ENCODE results near the gene ANKRD11. TPM values are rescaled to one million over a fixed set of nuclear protein-coding genes. Genes with fewer than 3 reads are reported as not detected.

ANKRD11 gene
- polyA plus RNA-seq, 3 donors = 3.2 to 62.4 (median 5.4) TPM

GRCh38 chr16:89325861-89326471 lies 164.4 kb downstream of the ANKRD11 start:
- peaks cover 67% of the 10 kb centered on the region for H3K4me1 Mint-ChIP-seq
- H3K27ac Mint-ChIP-seq = peak overlapping the region; percentile 67 to 90 (median 85)
- TF ChIP-seq CTCF (IDR thresholded peaks at IDR 0.05) = no peak
- peak overlapping the region in 1 of 3 experiments; percentile 61 for H3K4me3 ChIP-seq (replicated peaks in 1 of 3; ENCODE audit: low read depth in 2 of 3, low read length in 3 of 3)
- WGBS (ENCODE audit: insufficient coverage) = 10% methylated on average over 8 of the region's 18 CpGs
- peaks cover 44 to 66% of the 10 kb centered on the region in 2 donors for H3K4me1 ChIP-seq (ENCODE audit: control insufficient read depth in 1 of 2, insufficient read depth in 2 of 2, low read length in 2 of 2)
- no peaks in the 10 kb centered on the region for H3K27me3 ChIP-seq (ENCODE audit: control insufficient read depth in 2 of 2, insufficient read depth in 2 of 2, low read length in 2 of 2)
- H3K9me3 ChIP-seq (replicated peaks in 1 of 2; ENCODE audit: control insufficient read depth in 1 of 2, insufficient read depth in 1 of 2, low read length in 2 of 2) = no peaks in the 10 kb centered on the region
- H3K9ac ChIP-seq (ENCODE audit: insufficient read depth, low read length, poor library complexity, severe bottlenecking) = peak overlapping the region; percentile 40
- H3K36me3 Mint-ChIP-seq = peaks cover 17 to 32% of the 10 kb centered on the region in 2 donors
- no peaks in the 10 kb centered on the region for H3K9me3 Mint-ChIP-seq
- H4K20me1 ChIP-seq (ENCODE audit: insufficient read depth, low read length) = peaks cover 100% of the 10 kb centered on the region
- peaks cover 6 to 14% of the 10 kb centered on the region in 2 donors for H3K36me3 ChIP-seq (replicated peaks in 1 of 2; ENCODE audit: control insufficient read depth in 1 of 2, insufficient read depth in 2 of 2, low read length in 2 of 2)
- no peak overlapping the region for H2AFZ ChIP-seq (ENCODE audit: insufficient read depth, low read depth, low read length, poor library complexity, severe bottlenecking)
- DNase-seq = peak; percentile 78 to 88 (median 80)
- peak overlapping the region; percentile 9 to 53 for H3K4me3 Mint-ChIP-seq
- peak overlapping the region; percentile 60 to 84 for H3K27ac ChIP-seq (ENCODE audit: low read depth in 1 of 2, low read length in 2 of 2)
- no peaks in the 10 kb centered on the region for H3K27me3 Mint-ChIP-seq (ENCODE audit: low read depth in 3 of 3)
- H3K4me2 ChIP-seq (replicated peaks; ENCODE audit: extremely low read depth, low read length, poor library complexity, severe bottlenecking) = peak overlapping the region; percentile 65
- peaks cover 99% of the 10 kb centered on the region for H3K79me2 ChIP-seq (ENCODE audit: insufficient read depth, low read length)
- intact Hi-C loops (cut with micrococcal nuclease) = no loop called here

GRCh38 chr16:89324056-89325010 lies 166.0 kb downstream of the ANKRD11 start:
- H3K36me3 ChIP-seq (replicated peaks in 1 of 2; ENCODE audit: control insufficient read depth in 1 of 2, insufficient read depth in 2 of 2, low read length in 2 of 2) = peaks cover 6 to 14% of the 10 kb centered on the region in 2 donors
- H3K9me3 Mint-ChIP-seq = no peaks in the 10 kb centered on the region
- H2AFZ ChIP-seq (ENCODE audit: insufficient read depth, low read depth, low read length, poor library complexity, severe bottlenecking) = no peak overlapping the region
- peaks cover 20 to 34% of the 10 kb centered on the region in 2 donors for H3K36me3 Mint-ChIP-seq
- no peaks in the 10 kb centered on the region for H3K27me3 ChIP-seq (ENCODE audit: control insufficient read depth in 2 of 2, insufficient read depth in 2 of 2, low read length in 2 of 2)
- H3K79me2 ChIP-seq (ENCODE audit: insufficient read depth, low read length) = peaks cover 100% of the 10 kb centered on the region
- no peak overlapping the region for H3K4me2 ChIP-seq (replicated peaks; ENCODE audit: extremely low read depth, low read length, poor library complexity, severe bottlenecking)
- peak overlapping the region in 5 of 7 donors; percentile 37 to 77 (median 66) for H3K27ac Mint-ChIP-seq
- no peaks in the 10 kb centered on the region for H3K27me3 Mint-ChIP-seq (ENCODE audit: low read depth in 3 of 3)
- H3K4me1 Mint-ChIP-seq = peaks cover 66% of the 10 kb centered on the region
- peaks cover 43 to 63% of the 10 kb centered on the region in 2 donors for H3K4me1 ChIP-seq (ENCODE audit: control insufficient read depth in 1 of 2, insufficient read depth in 2 of 2, low read length in 2 of 2)
- no peak overlapping the region for H3K4me3 Mint-ChIP-seq
- H3K9me3 ChIP-seq (replicated peaks in 1 of 2; ENCODE audit: control insufficient read depth in 1 of 2, insufficient read depth in 1 of 2, low read length in 2 of 2) = no peaks in the 10 kb centered on the region
- no peak overlapping the region for H3K4me3 ChIP-seq (replicated peaks in 1 of 3; ENCODE audit: low read depth in 2 of 3, low read length in 3 of 3)
- peak overlapping the region in 1 of 2 donors; percentile 84 for H3K27ac ChIP-seq (ENCODE audit: low read depth in 1 of 2, low read length in 2 of 2)
- no peak for DNase-seq
- H4K20me1 ChIP-seq (ENCODE audit: insufficient read depth, low read length) = peaks cover 100% of the 10 kb centered on the region
- no peak overlapping the region for H3K9ac ChIP-seq (ENCODE audit: insufficient read depth, low read length, poor library complexity, severe bottlenecking)
- intact Hi-C loops (cut with micrococcal nuclease) = no loop called here
- TF ChIP-seq CTCF (IDR thresholded peaks at IDR 0.05) = no peak
- 98% methylated on average over 27 of the region's 32 CpGs for WGBS (ENCODE audit: insufficient coverage)

All from CD14-positive monocyte (primary cell).